Measurements from ENCODE around the gene GTF2H1.
"Not testable (repeated sequence)": the region's sequence is repeated elsewhere in the genome, so short reads cannot be mapped to it uniquely, and the experiment has no call there.

Gene GTF2H1

GRCh38 chr11:18404062-18404461, 81.7 kb downstream of the GTF2H1 start:
- no peaks in the 10 kb centered on the region for H3K4me1 ChIP-seq (ENCODE audit: control insufficient read depth in 1 of 2, insufficient read depth in 2 of 2, low read length in 2 of 2)
- WGBS (ENCODE audit: extremely low coverage, insufficient coverage, insufficient read length): no CpG with 5 or more reads among the region's 4 CpGs
- H3K36me3 ChIP-seq (ENCODE audit: control insufficient read depth in 1 of 2, insufficient read depth in 2 of 2, low read length in 2 of 2): peaks cover 40 to 44% of the 10 kb centered on the region in 2 experiments
- no peak overlapping the region for H3K23ac ChIP-seq (ENCODE audit: low read length)
- DNase-seq: no peak
- no peak overlapping the region for H2BK120ac ChIP-seq (ENCODE audit: insufficient read depth, low read length, poor library complexity)
- H3K79me2 ChIP-seq (ENCODE audit: control insufficient read depth, insufficient read depth, low read length, poor library complexity): no peaks in the 10 kb centered on the region
- no peaks in the 10 kb centered on the region for H3K79me1 ChIP-seq (ENCODE audit: low read length)
- no peak overlapping the region for H2BK5ac ChIP-seq (ENCODE audit: low read depth, low read length, poor library complexity)
- H3K9ac ChIP-seq (ENCODE audit: low read length): no peak overlapping the region
- H3K4me2 ChIP-seq (ENCODE audit: low read length): no peak overlapping the region
- H2AK5ac ChIP-seq (ENCODE audit: low read length): no peak overlapping the region
- H3K27me3 ChIP-seq (ENCODE audit: insufficient read depth, low read length): no peaks in the 10 kb centered on the region
- H3K18ac ChIP-seq (ENCODE audit: low read length): no peak overlapping the region
- no peak overlapping the region for H3K4ac ChIP-seq (ENCODE audit: low read depth, low read length)
- H3K4me3 ChIP-seq (ENCODE audit: low read depth, low read length): no peak overlapping the region
- H3K27ac ChIP-seq (ENCODE audit: low read depth, low read length): no peak overlapping the region
- no peak overlapping the region for H4K91ac ChIP-seq (ENCODE audit: low read depth, low read length)
- H3K14ac ChIP-seq (ENCODE audit: low read length): no peak overlapping the region
- no peak overlapping the region for H2BK12ac ChIP-seq (ENCODE audit: low read length)
- no peak overlapping the region for H4K8ac ChIP-seq (ENCODE audit: low read depth, low read length)
- no peaks in the 10 kb centered on the region for H3K9me3 ChIP-seq (ENCODE audit: insufficient read depth, low read depth, low read length)
- H4K12ac ChIP-seq (ENCODE audit: low read depth, low read length): no peak overlapping the region
- no peak overlapping the region for H2AFZ ChIP-seq (ENCODE audit: insufficient read depth, low read length, poor library complexity)

GRCh38 chr11:18407400-18407799, 85.0 kb downstream of the GTF2H1 start:
- H3K18ac ChIP-seq (ENCODE audit: low read length); H2AK5ac ChIP-seq (ENCODE audit: low read length); H2BK12ac ChIP-seq (ENCODE audit: low read length); H2BK5ac ChIP-seq (ENCODE audit: low read depth, low read length, poor library complexity); H3K27ac ChIP-seq (ENCODE audit: low read depth, low read length); H4K12ac ChIP-seq (ENCODE audit: low read depth, low read length); H3K14ac ChIP-seq (ENCODE audit: low read length); H3K79me2 ChIP-seq (ENCODE audit: control insufficient read depth, insufficient read depth, low read length, poor library complexity); H3K23ac ChIP-seq (ENCODE audit: low read length); H4K91ac ChIP-seq (ENCODE audit: low read depth, low read length); H3K4me1 ChIP-seq (ENCODE audit: control insufficient read depth in 1 of 2, insufficient read depth in 2 of 2, low read length in 2 of 2); H3K27me3 ChIP-seq (ENCODE audit: insufficient read depth, low read length); H2BK120ac ChIP-seq (ENCODE audit: insufficient read depth, low read length, poor library complexity); H3K4me3 ChIP-seq (ENCODE audit: low read depth, low read length); H3K4ac ChIP-seq (ENCODE audit: low read depth, low read length); H3K9me3 ChIP-seq (ENCODE audit: insufficient read depth, low read depth, low read length); H3K9ac ChIP-seq (ENCODE audit: low read length); H3K79me1 ChIP-seq (ENCODE audit: low read length); H2AFZ ChIP-seq (ENCODE audit: insufficient read depth, low read length, poor library complexity); H3K4me2 ChIP-seq (ENCODE audit: low read length); H4K8ac ChIP-seq (ENCODE audit: low read depth, low read length): not testable (repeated sequence)
- peak in 1 of 2 donors; percentile 30 for DNase-seq
- no CpG with 5 or more reads among the region's 3 CpGs for WGBS (ENCODE audit: extremely low coverage, insufficient coverage, insufficient read length)
- H3K36me3 ChIP-seq (ENCODE audit: control insufficient read depth in 1 of 2, insufficient read depth in 2 of 2, low read length in 2 of 2): peaks cover 23 to 25% of the 10 kb centered on the region in 2 experiments

GRCh38 chr11:18408558-18409291, 86.4 kb downstream of the GTF2H1 start:
- Histone ChIP-seq H3K9ac (ENCODE audit: low read length) (no peak overlapping the region), H4K8ac (ENCODE audit: low read depth, low read length) (no peak overlapping the region)
- WGBS (ENCODE audit: extremely low coverage, insufficient coverage, insufficient read length): no CpG with 5 or more reads among the region's 9 CpGs

GRCh38 chr11:18416459-18416858, 94.1 kb downstream of the GTF2H1 start:
- no peak overlapping the region for H2AK5ac ChIP-seq (ENCODE audit: low read length)
- no peaks in the 10 kb centered on the region for H3K9me3 ChIP-seq (ENCODE audit: insufficient read depth, low read depth, low read length)
- H3K9ac ChIP-seq (ENCODE audit: low read length): no peak overlapping the region
- no peak overlapping the region for H2BK120ac ChIP-seq (ENCODE audit: insufficient read depth, low read length, poor library complexity)
- H4K12ac ChIP-seq (ENCODE audit: low read depth, low read length): no peak overlapping the region
- no peaks in the 10 kb centered on the region for H3K27me3 ChIP-seq (ENCODE audit: insufficient read depth, low read length)
- no peaks in the 10 kb centered on the region for H3K79me2 ChIP-seq (ENCODE audit: control insufficient read depth, insufficient read depth, low read length, poor library complexity)
- peaks cover 3% of the 10 kb centered on the region for H3K79me1 ChIP-seq (ENCODE audit: low read length)
- H3K4me1 ChIP-seq (ENCODE audit: control insufficient read depth in 1 of 2, insufficient read depth in 2 of 2, low read length in 2 of 2): peaks cover 0 to 2% of the 10 kb centered on the region in 2 experiments
- H3K4ac ChIP-seq (ENCODE audit: low read depth, low read length): no peak overlapping the region
- WGBS (ENCODE audit: extremely low coverage, insufficient coverage, insufficient read length): 97% methylated on average over 1 of the region's 3 CpGs
- H2BK12ac ChIP-seq (ENCODE audit: low read length): no peak overlapping the region
- no peak for DNase-seq
- H3K23ac ChIP-seq (ENCODE audit: low read length): no peak overlapping the region
- no peak overlapping the region for H3K27ac ChIP-seq (ENCODE audit: low read depth, low read length)
- no peak overlapping the region for H3K4me3 ChIP-seq (ENCODE audit: low read depth, low read length)
- H3K18ac ChIP-seq (ENCODE audit: low read length): no peak overlapping the region
- H4K8ac ChIP-seq (ENCODE audit: low read depth, low read length): no peak overlapping the region
- H4K91ac ChIP-seq (ENCODE audit: low read depth, low read length): no peak overlapping the region
- H3K4me2 ChIP-seq (ENCODE audit: low read length): no peak overlapping the region
- no peak overlapping the region for H2BK5ac ChIP-seq (ENCODE audit: low read depth, low read length, poor library complexity)
- H2AFZ ChIP-seq (ENCODE audit: insufficient read depth, low read length, poor library complexity): no peak overlapping the region
- H3K14ac ChIP-seq (ENCODE audit: low read length): no peak overlapping the region
- no peaks in the 10 kb centered on the region for H3K36me3 ChIP-seq (ENCODE audit: control insufficient read depth in 1 of 2, insufficient read depth in 2 of 2, low read length in 2 of 2)

More at GRCh38 chr11:18408558-18409291, 86.4 kb downstream of the GTF2H1 start:
- no peak overlapping the region for H2BK12ac ChIP-seq (ENCODE audit: low read length)
- H4K12ac ChIP-seq (ENCODE audit: low read depth, low read length): no peak overlapping the region
- H2AFZ ChIP-seq (ENCODE audit: insufficient read depth, low read length, poor library complexity): no peak overlapping the region
- H3K36me3 ChIP-seq (ENCODE audit: control insufficient read depth in 1 of 2, insufficient read depth in 2 of 2, low read length in 2 of 2): peaks cover 23% of the 10 kb centered on the region in 2 experiments
- DNase-seq: no peak
- peaks cover 0 to 2% of the 10 kb centered on the region in 2 experiments for H3K4me1 ChIP-seq (ENCODE audit: control insufficient read depth in 1 of 2, insufficient read depth in 2 of 2, low read length in 2 of 2)
- no peaks in the 10 kb centered on the region for H3K27me3 ChIP-seq (ENCODE audit: insufficient read depth, low read length)
- no peak overlapping the region for H3K23ac ChIP-seq (ENCODE audit: low read length)
- no peak overlapping the region for H3K18ac ChIP-seq (ENCODE audit: low read length)
- H3K27ac ChIP-seq (ENCODE audit: low read depth, low read length): no peak overlapping the region
- H2BK5ac ChIP-seq (ENCODE audit: low read depth, low read length, poor library complexity): no peak overlapping the region
- H3K4ac ChIP-seq (ENCODE audit: low read depth, low read length): no peak overlapping the region
- H4K91ac ChIP-seq (ENCODE audit: low read depth, low read length): no peak overlapping the region
- no peak overlapping the region for H3K14ac ChIP-seq (ENCODE audit: low read length)
- H3K9me3 ChIP-seq (ENCODE audit: insufficient read depth, low read depth, low read length): no peaks in the 10 kb centered on the region
- no peaks in the 10 kb centered on the region for H3K79me2 ChIP-seq (ENCODE audit: control insufficient read depth, insufficient read depth, low read length, poor library complexity)
- H3K79me1 ChIP-seq (ENCODE audit: low read length): peaks cover 3% of the 10 kb centered on the region
- H2BK120ac ChIP-seq (ENCODE audit: insufficient read depth, low read length, poor library complexity): no peak overlapping the region
- no peak overlapping the region for H2AK5ac ChIP-seq (ENCODE audit: low read length)
- H3K4me2 ChIP-seq (ENCODE audit: low read length): no peak overlapping the region
- H3K4me3 ChIP-seq (ENCODE audit: low read depth, low read length): no peak overlapping the region
